Medulla oblongata (tissue), 1 donor: ENCODE data around the gene LGALS13.
"Not testable (repeated sequence)": the region's sequence is repeated elsewhere in the genome, so short reads cannot be mapped to it uniquely, and the experiment has no call there.

Experiments used
- DNase-seq: peaks from one replicate; pipeline ENCODE4 v3.0.0-alpha.2; 2015; ENCODE audit errors: extremely low spot score

The LGALS13 gene

DNA sequence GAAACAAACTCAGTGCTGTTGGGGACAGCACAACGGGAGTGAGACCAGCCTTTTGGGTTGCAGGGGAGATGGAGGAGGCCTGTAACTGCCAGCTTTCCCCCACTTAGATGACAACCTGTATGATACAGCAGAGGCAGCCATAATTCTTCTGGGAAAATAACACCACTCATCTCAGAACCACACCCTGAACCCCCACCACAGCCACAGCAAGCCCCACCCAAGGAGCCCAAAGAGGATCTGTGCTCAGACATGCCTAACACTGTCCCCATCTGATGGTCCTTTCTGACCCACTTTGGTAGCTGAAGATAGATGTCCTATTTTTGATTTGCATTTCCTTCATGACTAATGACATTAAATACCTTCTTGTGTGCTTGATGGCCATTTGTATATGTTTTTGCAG lies 15.4 kb downstream of the LGALS13 start:
- no peak for DNase-seq

DNA sequence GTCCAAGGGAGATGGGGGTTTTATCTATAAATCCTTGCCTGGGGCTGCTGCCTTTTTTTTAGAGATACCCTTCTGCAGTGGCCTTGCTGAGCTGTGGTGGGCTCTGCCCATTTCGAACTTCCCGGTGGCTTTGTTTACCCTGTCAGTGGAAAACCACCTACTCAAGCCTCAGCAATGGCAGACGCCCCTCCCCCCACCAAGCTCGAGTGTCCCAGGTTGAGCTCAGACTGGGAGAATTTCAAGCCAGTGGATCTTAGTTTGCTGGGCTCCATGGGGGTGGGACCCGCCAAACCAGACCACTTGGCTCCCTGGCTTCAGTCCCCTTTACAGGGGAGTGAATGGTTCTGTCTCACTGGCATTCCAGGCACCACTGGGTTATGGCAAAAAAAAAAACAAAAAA lies 21.6 kb downstream of the LGALS13 start:
- DNase-seq, result no peak

DNA sequence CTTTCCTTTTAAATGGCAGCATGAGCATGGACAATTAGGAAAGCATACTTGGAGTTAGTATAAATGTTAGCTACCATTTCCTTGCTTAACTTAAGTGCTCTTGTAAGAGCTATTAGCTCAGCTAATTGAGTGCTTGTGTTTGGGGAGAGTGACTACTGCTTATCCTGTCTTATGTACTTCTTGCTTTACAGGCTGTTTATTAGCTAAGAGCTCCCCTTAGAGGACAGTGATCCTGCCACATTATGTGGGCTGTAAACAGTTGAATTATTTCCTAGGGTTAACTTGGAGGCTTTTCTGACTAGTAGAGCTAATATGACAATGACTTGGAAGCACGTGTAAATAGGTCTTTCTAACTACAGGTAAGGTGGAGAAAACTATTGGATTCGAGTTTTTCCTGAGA lies 25.3 kb downstream of the LGALS13 start:
- not testable (repeated sequence) for DNase-seq

DNA sequence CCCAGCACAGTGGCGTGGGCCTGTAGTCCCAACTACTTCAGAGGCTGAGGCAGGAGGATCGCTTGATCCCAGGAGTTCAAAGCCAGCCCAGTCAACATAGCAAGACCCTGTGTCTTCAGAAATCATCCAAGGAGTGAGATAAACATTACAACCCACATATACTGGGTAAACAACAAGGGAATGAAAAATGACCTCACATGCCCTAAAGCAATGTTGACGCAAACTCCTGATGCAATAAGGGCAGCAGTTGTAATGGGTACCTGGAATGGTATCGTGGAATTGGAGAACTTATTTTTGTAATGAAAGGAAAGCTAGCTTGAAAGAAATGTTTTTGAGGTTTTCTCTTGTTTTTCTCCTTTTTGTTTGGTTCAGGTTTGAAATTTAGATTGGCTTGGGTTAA lies 28.9 kb downstream of the LGALS13 start:
- DNase-seq, result no peak

DNA sequence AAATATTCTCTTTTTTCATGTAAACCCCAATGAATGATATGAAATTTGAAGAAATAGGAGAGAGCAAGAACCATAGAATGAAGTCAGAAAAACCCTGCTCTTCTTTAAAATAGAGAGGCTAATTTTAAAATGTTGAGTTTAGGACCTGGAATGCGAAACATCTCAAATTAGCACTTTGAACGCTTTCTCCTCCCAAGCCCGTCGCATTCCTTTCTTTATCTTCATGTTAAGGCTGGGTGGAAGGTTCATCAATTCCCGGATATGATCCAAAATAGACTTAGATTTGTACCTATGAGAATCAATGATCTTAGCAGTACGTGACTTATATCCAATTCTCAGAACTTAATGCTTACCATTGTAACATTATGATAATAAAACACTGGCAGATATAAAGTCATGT lies 29.3 kb downstream of the LGALS13 start:
- DNase-seq, result no peak

DNA sequence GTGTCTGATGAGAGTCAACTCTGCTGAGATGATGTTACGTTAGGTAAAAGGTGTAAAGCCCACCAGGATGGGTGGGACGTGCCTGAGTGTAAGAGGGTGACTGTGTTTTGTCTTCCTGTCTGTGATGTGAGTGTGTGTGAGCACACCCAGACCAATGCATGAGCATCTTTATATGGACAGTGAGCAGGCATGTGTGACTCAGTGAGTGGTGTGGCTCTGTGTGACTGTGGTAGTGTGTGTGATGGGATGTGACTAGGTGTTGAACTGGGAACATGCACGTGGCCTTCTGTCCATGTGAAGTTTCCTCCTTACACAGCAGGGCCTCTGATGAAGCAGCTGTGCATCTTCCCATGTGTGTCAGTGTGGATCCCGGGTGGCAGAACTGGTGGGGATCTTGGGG lies 35.6 kb downstream of the LGALS13 start:
- no peak for DNase-seq

DNA sequence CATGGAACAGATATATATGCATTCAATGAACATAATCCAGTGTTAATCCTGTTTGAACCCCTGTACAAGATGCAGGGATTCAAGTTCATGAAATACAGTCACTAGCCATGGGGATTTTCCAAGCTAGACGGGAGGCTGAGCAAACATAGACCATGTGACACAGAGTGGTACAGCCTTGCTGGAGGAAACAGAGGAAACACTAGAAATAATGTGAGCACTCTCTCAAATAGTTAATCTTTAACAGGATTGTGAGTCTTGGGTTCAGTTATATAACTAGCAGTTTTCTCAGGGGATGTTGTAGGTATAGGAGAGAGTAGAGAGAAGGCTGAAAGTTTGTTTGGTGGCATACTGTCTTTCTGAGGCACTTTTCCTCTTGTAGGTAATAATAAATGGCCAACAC lies 39.4 kb downstream of the LGALS13 start:
- no peak for DNase-seq

DNA sequence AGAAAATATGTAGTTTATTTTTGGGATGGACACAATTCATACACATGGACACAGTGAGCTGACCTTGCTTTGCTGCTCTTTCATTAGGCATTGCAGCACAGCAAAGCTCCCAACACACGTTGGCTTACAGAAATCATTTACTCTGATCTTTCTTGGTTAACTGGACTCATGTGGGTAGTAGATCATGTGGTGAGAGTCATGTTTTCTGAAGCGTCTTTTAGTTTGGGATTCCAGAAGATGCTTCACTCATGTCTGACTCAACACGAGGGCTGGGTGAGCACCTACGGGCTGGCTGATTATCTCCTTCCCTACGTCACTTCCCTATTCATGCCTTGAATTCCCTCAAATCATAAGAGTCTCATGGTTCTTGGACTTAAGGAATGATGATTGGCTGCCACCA lies 41.3 kb downstream of the LGALS13 start:
- DNase-seq, result no peak

DNA sequence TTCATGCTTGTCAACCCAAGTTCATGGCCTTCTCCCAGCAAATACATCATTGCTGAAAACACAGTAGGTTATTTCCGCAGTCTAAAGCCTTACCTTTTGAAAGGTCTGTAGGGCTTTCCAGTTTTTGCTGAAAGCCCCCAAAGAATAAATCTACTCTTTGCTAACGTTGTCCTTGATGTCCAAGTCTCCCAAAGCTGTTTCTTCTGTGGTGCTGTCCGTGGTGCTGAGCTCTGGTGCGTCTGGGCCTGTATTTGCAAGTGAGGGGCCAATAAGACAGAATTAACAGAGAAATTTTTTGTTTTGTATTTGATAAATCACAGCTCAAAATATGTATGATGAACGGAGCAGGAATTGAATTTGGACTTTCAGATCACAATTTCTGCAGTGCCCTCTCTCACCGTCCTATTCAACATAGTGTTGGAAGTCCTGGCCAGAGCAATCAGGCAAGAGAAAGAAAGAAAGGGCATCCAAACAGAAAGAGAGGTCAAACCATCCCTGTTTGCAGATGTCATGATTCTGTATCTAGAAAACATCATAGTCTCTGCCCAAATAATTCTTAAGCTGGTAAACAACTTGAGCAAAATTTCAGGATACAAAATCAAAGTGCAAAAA lies 43.6 kb downstream of the LGALS13 start:
- no peak for DNase-seq

DNA sequence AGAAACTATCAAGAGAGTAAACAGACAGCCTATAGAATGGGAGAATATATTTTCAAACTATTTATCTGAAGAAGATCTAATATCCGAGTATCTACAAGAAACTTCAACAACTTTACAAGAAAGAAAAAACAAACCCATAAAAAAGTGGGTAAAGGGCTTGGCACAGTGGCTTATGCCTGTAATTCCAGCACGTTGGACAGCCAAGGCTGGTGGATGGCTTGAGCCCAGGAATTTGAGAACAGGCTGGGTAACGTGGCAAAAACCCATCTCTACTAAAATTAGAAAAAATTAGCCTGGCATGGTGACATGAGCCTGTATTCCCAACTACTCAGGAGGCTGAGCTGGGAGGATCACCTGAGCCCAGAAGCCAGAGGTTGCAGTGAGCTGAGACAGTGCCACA lies 45.6 kb downstream of the LGALS13 start:
- DNase-seq, result no peak

DNA sequence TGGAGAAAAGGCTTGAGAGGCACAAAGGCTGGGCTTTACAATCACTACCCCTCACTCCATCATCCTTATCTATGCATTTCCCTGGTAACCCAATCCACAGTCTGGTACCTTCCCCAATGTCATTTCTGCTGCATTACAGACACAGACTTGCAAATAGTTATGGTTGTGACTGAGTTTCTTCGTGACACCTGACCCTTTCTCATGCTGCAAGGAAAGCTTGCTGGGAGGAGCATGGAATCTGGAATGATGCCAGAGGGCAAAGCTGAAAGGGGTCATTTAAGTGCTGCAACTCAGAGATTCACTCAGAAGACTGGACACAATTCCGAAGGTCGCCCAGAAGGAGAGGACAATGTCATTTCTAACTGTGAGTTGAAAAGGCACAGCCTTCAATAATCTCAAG lies 53.3 kb downstream of the LGALS13 start, which contains the start of gene LGALS16:
LGALS16 (plus strand) TSS at position 301 of the 400 bp plus-strand sequence; CDS start at position 350, 49 bp downstream.
- DNase-seq, result no peak
